OCI-LY3 (cell line): ENCODE results near the gene TIMELESS.

Experiments
- H2AFZ ChIP-seq: fragments of 200-600, 300-600 bp; shearing (Covaris generic); 2 replicates; pipeline ENCODE4 v1.6.0; 2014; ENCODE audit warnings: antibody characterized with exemption, low read depth, low read length
- H3K27ac ChIP-seq: fragments of 200-600, 300-600 bp; sonication (generic); 2 replicates; pipeline ENCODE4 v1.5.1; 2014; ENCODE audit warnings: mild to moderate bottlenecking, low read length, moderate library complexity, mixed read lengths
- H3K27me3 ChIP-seq: fragments of 200-600, 300-600 bp; sonication (generic); 2 replicates; pipeline ENCODE4 v1.6.1; 2014; ENCODE audit warnings: low read depth, low read length, mixed read lengths
- H3K36me3 ChIP-seq: fragments of 200-600, 300-600 bp; sonication (generic); replicated peaks from 2 replicates; pipeline ENCODE3; 2014; ENCODE audit warnings: low read depth, low read length, mixed read lengths
- H3K4me1 ChIP-seq: fragments of 300-600, 200-600 bp; sonication (generic); 2 replicates; pipeline ENCODE4 v1.6.1; 2014; ENCODE audit warnings: low read length, mixed read lengths
- H3K4me2 ChIP-seq: fragments of 200-600, 300-600 bp; sonication (generic); 2 replicates; pipeline ENCODE4 v1.6.1; 2014; ENCODE audit warnings: low read length, mixed read lengths
- H3K4me3 ChIP-seq: fragments of 300-600, 200-600 bp; sonication (generic); 2 replicates; pipeline ENCODE4 v1.5.1; 2014; ENCODE audit warnings: antibody characterized with exemption, mild to moderate bottlenecking, low read length, moderate library complexity
- H3K79me2 ChIP-seq: fragments of 300-600, 200-600 bp; shearing (Covaris generic); 2 replicates; pipeline ENCODE4 v1.6.1; 2014; ENCODE audit warnings: mild to moderate bottlenecking, low read length, mixed read lengths
- H3K9ac ChIP-seq: fragments of 300-600, 200-600 bp; shearing (Covaris generic); 2 replicates; pipeline ENCODE4 v1.6.0; 2014; ENCODE audit warnings: mild to moderate bottlenecking, low read length, moderate library complexity
- H3K9me3 ChIP-seq: fragments of 200-600, 300-600 bp; shearing (Covaris generic); 2 replicates; pipeline ENCODE4 v1.6.1; 2014; ENCODE audit warnings: low read length, mixed read lengths; ENCODE audit not compliant: insufficient read depth
- H4K20me1 ChIP-seq: fragments of 200-600, 300-600 bp; sonication (generic); 2 replicates; pipeline ENCODE4 v1.6.1; 2016; ENCODE audit warnings: low read length, mixed read lengths; ENCODE audit not compliant: insufficient read depth
- CTCF ChIP-seq: fragments of 200-600, 300-600 bp; sonication (generic); IDR thresholded peaks from 2 replicates; pipeline ENCODE4 v1.5.1; 2014; ENCODE audit warnings: antibody characterized with exemption, low read length, low read depth
- EZH2phosphoT487 ChIP-seq: fragments of 200-600 bp; shearing (Covaris generic); IDR thresholded peaks from 2 replicates; pipeline ENCODE4 v1.6.1; 2018; ENCODE audit warnings: antibody characterized with exemption, mixed run types, low read depth

TIMELESS gene

GRCh38 chr12:56375598-56376434 is 73.4 kb downstream of the TIMELESS start:
- no peaks in the 10 kb centered on the region for H3K27me3 ChIP-seq
- H3K4me2 ChIP-seq: peak overlapping the region; percentile 59
- peaks cover 38% of the 10 kb centered on the region for H3K4me1 ChIP-seq
- no peaks in the 10 kb centered on the region for H3K36me3 ChIP-seq
- H3K79me2 ChIP-seq: no peaks in the 10 kb centered on the region
- H4K20me1 ChIP-seq: no peaks in the 10 kb centered on the region
- no peak overlapping the region for H2AFZ ChIP-seq
- peak overlapping the region; percentile 20 for H3K9ac ChIP-seq
- peak overlapping the region; percentile 68 for H3K27ac ChIP-seq
- TF ChIP-seq CTCF (no peak), EZH2phosphoT487 (no peak)
- no peaks in the 10 kb centered on the region for H3K9me3 ChIP-seq
- peak overlapping the region; percentile 44 for H3K4me3 ChIP-seq

GRCh38 chr12:56374726-56375597 is 74.3 kb downstream of the TIMELESS start:
- H3K9ac ChIP-seq: peak overlapping the region; percentile 20
- peak overlapping the region; percentile 68 for H2AFZ ChIP-seq
- no peaks in the 10 kb centered on the region for H4K20me1 ChIP-seq
- peak overlapping the region; percentile 52 for H3K4me3 ChIP-seq
- H3K4me2 ChIP-seq: peak overlapping the region; percentile 59
- H3K9me3 ChIP-seq: no peaks in the 10 kb centered on the region
- peak overlapping the region; percentile 68 for H3K27ac ChIP-seq
- H3K36me3 ChIP-seq: no peaks in the 10 kb centered on the region
- H3K4me1 ChIP-seq: peaks cover 38% of the 10 kb centered on the region
- no peaks in the 10 kb centered on the region for H3K27me3 ChIP-seq
- no peak for TF ChIP-seq CTCF
- no peak for TF ChIP-seq EZH2phosphoT487
- H3K79me2 ChIP-seq: no peaks in the 10 kb centered on the region

DNA sequence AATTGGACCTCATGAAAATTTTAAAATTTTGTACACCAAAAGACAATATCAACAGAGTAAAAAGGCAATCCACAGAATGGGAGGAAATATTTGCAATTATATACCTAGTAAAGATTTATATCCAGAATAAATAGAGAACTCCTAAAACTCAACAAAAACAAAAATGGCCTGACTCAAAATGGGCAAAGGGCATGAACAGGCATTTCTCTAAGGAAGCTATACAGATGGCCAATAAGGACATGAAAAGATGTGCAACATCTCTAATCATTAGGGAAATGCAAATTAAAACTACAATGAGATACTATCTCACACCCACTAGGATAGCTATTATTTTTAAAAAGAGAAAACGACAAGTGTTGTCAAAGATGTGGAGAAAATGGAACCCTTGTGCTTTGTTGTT is 75.7 kb downstream of the TIMELESS start:
- H3K27ac ChIP-seq: no peak overlapping the region
- H3K9me3 ChIP-seq: no peaks in the 10 kb centered on the region
- no peak overlapping the region for H3K9ac ChIP-seq
- no peaks in the 10 kb centered on the region for H4K20me1 ChIP-seq
- peaks cover 38% of the 10 kb centered on the region for H3K4me1 ChIP-seq
- H3K4me3 ChIP-seq: no peak overlapping the region
- H3K4me2 ChIP-seq: no peak overlapping the region
- H2AFZ ChIP-seq: no peak overlapping the region
- H3K36me3 ChIP-seq: no peaks in the 10 kb centered on the region
- TF ChIP-seq CTCF (no peak), EZH2phosphoT487 (no peak)
- H3K79me2 ChIP-seq: no peaks in the 10 kb centered on the region
- no peaks in the 10 kb centered on the region for H3K27me3 ChIP-seq

GRCh38 chr12:56366948-56367347 is 82.3 kb downstream of the TIMELESS start:
- H3K36me3 ChIP-seq: no peaks in the 10 kb centered on the region
- H4K20me1 ChIP-seq: no peaks in the 10 kb centered on the region
- H3K27me3 ChIP-seq: no peaks in the 10 kb centered on the region
- H3K4me1 ChIP-seq: no peaks in the 10 kb centered on the region
- no peak overlapping the region for H3K27ac ChIP-seq
- H3K79me2 ChIP-seq: no peaks in the 10 kb centered on the region
- H3K4me2 ChIP-seq: no peak overlapping the region
- no peak overlapping the region for H3K4me3 ChIP-seq
- no peak for TF ChIP-seq EZH2phosphoT487
- TF ChIP-seq CTCF: no peak
- no peak overlapping the region for H3K9ac ChIP-seq
- H3K9me3 ChIP-seq: no peaks in the 10 kb centered on the region
- no peak overlapping the region for H2AFZ ChIP-seq
